Upper lobe of left lung (tissue), 6 donors: ENCODE data around the gene ZNF790. TPM values are rescaled to one million over a fixed set of nuclear protein-coding genes. Genes with fewer than 3 reads are reported as not detected.

Experiments used
- ATAC-seq, 2 donors: fragments of 200-7000 bp; cut with Tn5 transposase; one replicate each; pipeline ENCODE4 v1.9.1; 2022; ENCODE audit warnings: mild to moderate bottlenecking in 2 of 2, moderate library complexity in 2 of 2; ENCODE audit not compliant: low FRiP score in 2 of 2
- DNase-seq, 2 donors: peaks; one replicate each; pipeline ENCODE4 v3.0.0-alpha.2; 2019 to 2020
- H3K27ac ChIP-seq, 4 donors: fragments of 200-600 bp; sonication (generic); one replicate each; pipeline ENCODE4 v1.5.1; 2016 to 2019
- H3K27me3 ChIP-seq, 4 donors: fragments of 200-600 bp; sonication (generic); one replicate each; pipeline ENCODE4 v1.5.1; 2017 to 2019
- H3K36me3 ChIP-seq, 4 donors: fragments of 200-600 bp; sonication (generic); one replicate each; pipeline ENCODE4 v1.5.1; 2016 to 2019
- H3K4me1 ChIP-seq, 4 donors: fragments of 200-600 bp; sonication (generic); one replicate each; pipeline ENCODE4 v1.5.1; 2018 to 2019
- H3K4me3 ChIP-seq, 4 donors: fragments of 200-600 bp; sonication (generic); one replicate each; pipeline ENCODE4 v1.5.1; 2017 to 2019; ENCODE audit warnings: mild to moderate bottlenecking in 2 of 4, moderate library complexity in 1 of 4
- H3K9me3 ChIP-seq, 4 donors: fragments of 200-600 bp; sonication (generic); one replicate each; pipeline ENCODE4 v1.5.1; 2018 to 2019
- EP300 ChIP-seq, 4 donors: sonication (generic); formaldehyde crosslinking; IDR thresholded peaks; one replicate each; pipeline ENCODE4 v1.5.1; 2017; ENCODE audit warnings: antibody characterized with exemption in 4 of 4, control low read depth in 2 of 4
- POLR2A ChIP-seq, 4 donors: fragments of 450-650 bp; IDR thresholded peaks; one replicate each; pipeline ENCODE4 v1.5.1; 2016 to 2017; ENCODE audit warnings: antibody characterized with exemption in 4 of 4, mild to moderate bottlenecking in 2 of 4
- POLR2AphosphoS5 ChIP-seq, 2 donors: sonication (generic); formaldehyde crosslinking; IDR thresholded peaks; one replicate each; pipeline ENCODE4 v1.5.1; 2017; ENCODE audit warnings: antibody characterized with exemption in 2 of 2
- WGBS, 2 donors: methylation state at CpG; one replicate each; pipeline ENCODE4 v1.1.5; 2017 to 2018; 5-methylcytosine and 5-hydroxymethylcytosine counted together
- total RNA-seq, 6 donors: library from RNA; depleted of rRNA in 4 of 6; stranded (reverse); fragments of >200 nt in 4 of 6; gene quantifications; one replicate each; pipeline versions ENCODE4 v1.1.0 to v1.2.1, GENCODE V29; 2016 to 2021
- TF ChIP-seq, protein P1 (sequence below), 6 experiments: fragments of 450-650 bp in 4 of 6; fragments of 200-600 bp in 2 of 6; sonication (generic) in 2 of 6; IDR thresholded peaks; one replicate each; pipeline ENCODE4 v1.5.1; 2016 to 2019; ENCODE audit warnings: antibody characterized with exemption in 6 of 6
- donor health status: DM: no; HTN: no; CAD: no; lungs with moderate emphysema.
- donor health status: DM: no; HTN: yes; CAD: no; lungs with severe emphysema.

The ZNF790 gene
- total RNA-seq = 1 to 10 TPM; 5.0 to 7.7 (median 5.7) TPM

DNA sequence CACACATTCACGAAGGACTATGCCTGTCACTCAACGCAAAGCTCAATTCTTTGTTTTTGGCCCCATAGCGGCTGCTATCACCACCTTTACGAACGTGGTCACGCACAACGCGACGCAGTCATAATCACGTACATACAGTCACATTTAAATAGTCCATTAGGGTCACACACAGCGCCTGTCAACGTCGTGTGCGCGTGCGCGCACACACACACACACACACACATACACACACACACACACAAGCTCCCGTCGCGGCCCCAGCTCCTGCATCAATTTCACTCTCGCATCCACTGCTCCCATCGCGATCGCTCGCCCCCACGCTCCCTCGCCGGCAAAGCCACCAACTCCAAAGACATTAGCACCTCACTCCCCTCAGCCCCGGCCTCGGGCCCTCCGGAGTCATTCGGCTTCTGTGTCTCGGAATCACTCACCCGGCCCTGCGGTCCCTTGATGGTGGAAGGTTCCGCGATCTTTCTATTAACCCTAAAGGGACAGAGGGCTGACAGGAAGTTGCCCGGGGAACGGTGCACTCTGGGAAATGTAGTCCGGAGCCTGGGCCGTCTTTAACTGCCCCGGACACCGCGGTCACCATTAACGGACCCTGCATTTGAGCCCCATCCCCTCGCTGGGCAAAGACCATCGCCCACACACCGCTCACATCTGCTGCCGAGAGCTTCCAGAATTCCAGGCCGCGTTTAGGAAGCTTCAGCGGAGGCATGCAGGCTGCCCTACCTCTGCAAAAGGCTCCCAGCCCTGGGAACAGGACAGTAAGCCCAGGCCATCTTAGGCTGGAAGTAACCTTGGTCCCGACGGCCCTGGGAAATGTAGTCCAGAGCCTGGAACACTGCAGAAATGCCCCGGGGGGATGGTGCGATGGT, at the start of gene ZNF790:
Gene ZNF790, minus strand, starts transcription at position 482 of the 878 bp plus-strand sequence. CDS start 12,768 bp downstream, outside the sequence.
- peak; percentile 30 to 55 for TF ChIP-seq POLR2AphosphoS5 (IDR thresholded peaks at IDR 0.05)
- TF ChIP-seq, protein P1, sequence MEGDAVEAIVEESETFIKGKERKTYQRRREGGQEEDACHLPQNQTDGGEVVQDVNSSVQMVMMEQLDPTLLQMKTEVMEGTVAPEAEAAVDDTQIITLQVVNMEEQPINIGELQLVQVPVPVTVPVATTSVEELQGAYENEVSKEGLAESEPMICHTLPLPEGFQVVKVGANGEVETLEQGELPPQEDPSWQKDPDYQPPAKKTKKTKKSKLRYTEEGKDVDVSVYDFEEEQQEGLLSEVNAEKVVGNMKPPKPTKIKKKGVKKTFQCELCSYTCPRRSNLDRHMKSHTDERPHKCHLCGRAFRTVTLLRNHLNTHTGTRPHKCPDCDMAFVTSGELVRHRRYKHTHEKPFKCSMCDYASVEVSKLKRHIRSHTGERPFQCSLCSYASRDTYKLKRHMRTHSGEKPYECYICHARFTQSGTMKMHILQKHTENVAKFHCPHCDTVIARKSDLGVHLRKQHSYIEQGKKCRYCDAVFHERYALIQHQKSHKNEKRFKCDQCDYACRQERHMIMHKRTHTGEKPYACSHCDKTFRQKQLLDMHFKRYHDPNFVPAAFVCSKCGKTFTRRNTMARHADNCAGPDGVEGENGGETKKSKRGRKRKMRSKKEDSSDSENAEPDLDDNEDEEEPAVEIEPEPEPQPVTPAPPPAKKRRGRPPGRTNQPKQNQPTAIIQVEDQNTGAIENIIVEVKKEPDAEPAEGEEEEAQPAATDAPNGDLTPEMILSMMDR (IDR thresholded peaks at IDR 0.05) = peak in 1 of 6 experiments; percentile 21
- peak in 2 of 4 donors; percentile 6 to 49 for TF ChIP-seq POLR2A (IDR thresholded peaks at IDR 0.05)
- no peak for TF ChIP-seq EP300 (IDR thresholded peaks at IDR 0.05)
- Histone ChIP-seq H3K27me3 (no peaks in the 10 kb centered on the region), H3K4me1 (peaks cover 4 to 15% (median 6%) of the 10 kb centered on the region in 4 donors), H3K27ac (peak within 1 kb of the TSS; percentile 69 to 90 (median 84)), H3K36me3 (peaks cover 0 to 21% (median 12%) of the 10 kb centered on the region in 4 donors), H3K4me3 (peak within 1 kb of the TSS; percentile 23 to 72 (median 58)), H3K9me3 (peaks cover 37 to 62% (median 51%) of the 10 kb centered on the region in 4 donors)
- WGBS, 2 donors = 1 to 2% methylated on average over 8 to 55 of the region's 56 CpGs
- DNase-seq (peak; percentile 86 to 90), ATAC-seq (peak; percentile 98 to 100)

DNA sequence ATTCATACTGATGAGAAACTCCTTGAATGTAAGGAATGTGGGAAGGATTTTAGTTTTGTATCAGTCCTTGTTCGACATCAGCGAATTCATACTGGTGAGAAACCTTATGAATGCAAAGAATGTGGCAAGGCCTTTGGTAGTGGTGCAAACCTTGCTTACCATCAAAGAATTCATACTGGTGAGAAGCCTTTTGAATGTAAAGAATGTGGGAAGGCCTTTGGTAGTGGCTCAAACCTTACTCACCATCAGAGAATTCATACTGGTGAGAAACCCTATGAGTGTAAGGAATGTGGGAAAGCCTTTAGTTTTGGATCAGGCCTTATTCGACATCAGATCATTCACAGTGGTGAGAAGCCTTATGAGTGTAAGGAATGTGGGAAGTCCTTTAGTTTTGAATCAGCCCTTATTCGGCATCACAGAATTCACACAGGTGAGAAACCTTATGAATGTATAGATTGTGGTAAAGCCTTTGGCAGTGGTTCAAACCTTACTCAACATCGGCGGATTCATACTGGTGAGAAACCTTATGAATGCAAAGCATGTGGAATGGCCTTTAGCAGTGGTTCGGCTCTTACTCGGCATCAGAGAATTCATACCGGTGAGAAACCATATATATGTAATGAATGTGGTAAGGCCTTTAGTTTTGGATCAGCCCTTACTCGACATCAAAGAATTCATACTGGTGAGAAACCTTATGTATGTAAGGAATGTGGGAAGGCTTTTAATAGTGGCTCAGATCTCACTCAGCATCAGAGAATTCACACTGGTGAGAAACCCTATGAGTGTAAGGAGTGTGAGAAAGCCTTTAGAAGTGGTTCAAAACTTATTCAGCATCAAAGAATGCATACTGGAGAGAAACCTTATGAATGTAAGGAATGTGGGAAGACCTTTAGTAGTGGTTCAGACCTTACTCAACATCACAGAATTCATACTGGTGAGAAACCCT, 39.1 kb upstream of the ZNF790 start:
- DNase-seq = no peak
- Histone ChIP-seq H3K36me3 (peaks cover 14 to 59% (median 42%) of the 10 kb centered on the region in 4 donors), H3K27me3 (no peaks in the 10 kb centered on the region), H3K4me3 (no peak overlapping the region), H3K9me3 (peaks cover 99 to 100% (median 100%) of the 10 kb centered on the region in 4 donors), H3K27ac (no peak overlapping the region), H3K4me1 (no peaks in the 10 kb centered on the region)
- WGBS, 2 donors = 96% methylated on average over 10 of the region's 10 CpGs
- TF ChIP-seq POLR2AphosphoS5 (IDR thresholded peaks at IDR 0.05) (no peak), POLR2A (IDR thresholded peaks at IDR 0.05) (no peak), EP300 (IDR thresholded peaks at IDR 0.05) (no peak)
- TF ChIP-seq, protein P1 (IDR thresholded peaks at IDR 0.05) = no peak
- ATAC-seq = no peak

DNA sequence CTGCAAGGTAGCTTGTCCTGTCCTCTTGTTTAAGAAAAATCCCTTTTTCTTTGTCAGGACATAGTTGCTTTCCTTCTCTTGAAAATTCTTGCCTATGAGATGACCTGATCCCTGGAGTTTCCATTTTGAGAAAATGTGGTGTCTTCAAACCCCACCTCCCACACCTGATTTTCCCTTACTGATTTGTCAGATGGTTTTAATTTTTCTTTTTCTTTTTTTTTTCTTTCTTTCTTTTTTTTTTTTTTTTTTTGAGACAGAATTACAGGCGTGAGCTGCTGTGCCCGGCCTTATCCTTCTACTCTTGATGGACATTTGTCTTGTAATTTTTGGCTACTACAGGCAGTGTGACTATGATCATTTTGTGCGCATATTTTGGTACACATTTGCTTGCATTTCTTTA, 13.7 kb upstream of the ZNF790 start:
- H3K4me3 ChIP-seq = peak overlapping the region in 1 of 4 donors; percentile 68

More for the DNA sequence above, 13.7 kb upstream of the ZNF790 start:
- H3K9me3 ChIP-seq = peaks cover 9 to 40% (median 28%) of the 10 kb centered on the region in 4 donors
- peaks cover 4 to 23% (median 12%) of the 10 kb centered on the region in 4 donors for H3K4me1 ChIP-seq
- H3K27me3 ChIP-seq = no peaks in the 10 kb centered on the region
- peaks cover 0 to 38% (median 8%) of the 10 kb centered on the region in 4 donors for H3K36me3 ChIP-seq
- H3K27ac ChIP-seq = no peak overlapping the region
- no peak for ATAC-seq
- 98 to 100% methylated on average over 3 of the region's 3 CpGs for WGBS, 2 donors
- no peak for DNase-seq
- TF ChIP-seq POLR2A (IDR thresholded peaks at IDR 0.05) (no peak), POLR2AphosphoS5 (IDR thresholded peaks at IDR 0.05) (no peak), EP300 (IDR thresholded peaks at IDR 0.05) (no peak)
- TF ChIP-seq, protein P1 (IDR thresholded peaks at IDR 0.05) = no peak
